Heart right ventricle (tissue), 16 donors: ENCODE data around the gene IGF2BP3. TPM values are rescaled to one million over a fixed set of nuclear protein-coding genes. Genes with fewer than 3 reads are reported as not detected.
"Not testable (repeated sequence)": the region's sequence is repeated elsewhere in the genome, so short reads cannot be mapped to it uniquely, and the experiment has no call there.

Experiments used
- ATAC-seq, 8 donors: fragments of 200-7000 bp; cut with Tn5 transposase; one replicate each; pipeline ENCODE4 v1.9.1; 2020; ENCODE audit warnings: mild to moderate bottlenecking in 8 of 8, moderate library complexity in 8 of 8, moderate number of reproducible peaks in 1 of 8
- DNase-seq, 2 donors: peaks; one replicate each; pipeline ENCODE4 v3.0.0-alpha.2; 2020
- H3K27ac ChIP-seq, 10 donors: fragments of 200-600 bp; sonication (generic) in 2 of 10; one replicate each; pipeline versions ENCODE4 v1.5.0 to v1.8.0; 2020 to 2022; ENCODE audit warnings: mild to moderate bottlenecking in 3 of 10
- H3K27me3 ChIP-seq, 7 donors: fragments of 200-600 bp; one replicate each; pipeline ENCODE4 v1.8.0; 2021 to 2022; ENCODE audit warnings: mild to moderate bottlenecking in 2 of 7
- H3K36me3 ChIP-seq, 9 donors: fragments of 200-600 bp; sonication (generic) in 1 of 9; one replicate each; pipeline versions ENCODE4 v1.5.0 to v1.8.0; 2020 to 2022; ENCODE audit warnings: mild to moderate bottlenecking in 2 of 9
- H3K4me1 ChIP-seq, 9 donors: fragments of 200-600 bp; sonication (generic) in 1 of 9; one replicate each; pipeline versions ENCODE4 v1.5.0 to v1.8.0; 2020 to 2022; ENCODE audit warnings: mild to moderate bottlenecking in 4 of 9
- H3K4me3 ChIP-seq, 10 donors: fragments of 200-600 bp; sonication (generic) in 2 of 10; one replicate each; pipeline versions ENCODE4 v1.5.0 to v1.8.0; 2020 to 2022; ENCODE audit warnings: mild to moderate bottlenecking in 7 of 10, moderate library complexity in 2 of 10
- H3K9me3 ChIP-seq, 11 donors: fragments of 200-600 bp in 10 of 11; sonication (generic) in 2 of 11; one replicate each; pipeline versions ENCODE4 v1.5.0 to v1.8.0; 2013 to 2022; ENCODE audit warnings: mild to moderate bottlenecking in 2 of 11, control low read depth in 1 of 11, moderate library complexity in 1 of 11
- WGBS, 2 donors: extraction: QIAGEN DNeasy Blood & Tissue Kit; methylation state at CpG; one replicate each; pipeline ENCODE4 v1.1.7; 2013; ENCODE audit warnings: inconsistent platforms in 1 of 2; 5-methylcytosine and 5-hydroxymethylcytosine counted together
- intact Hi-C, 10 donors: fragments of 100-400 bp; cut with DNase I; formaldehyde crosslinking; loops; one replicate each; pipeline versions ENCODE4 v1.11.1 to v1.14.2; 2022
- long read RNA-seq, 3 donors: library from polyadenylated mRNA; unstranded; transcript quantifications; one replicate each; pipeline ENCODE4 v2.0.0, GENCODE V29; 2020 to 2021
- polyA plus RNA-seq, 2 donors: library from polyadenylated mRNA; stranded (reverse); fragments of 200-250 nt; gene quantifications; one replicate each; pipeline ENCODE4 v1.2.3, GENCODE V29; 2013
- total RNA-seq, 10 donors: library from RNA; stranded (reverse); fragmentation: NEBNext Ultra II Directional in 3 of 10; extraction: Animal tissue kit (Norgen Biotek cat#: 25700) in 3 of 10; gene quantifications; one replicate each; pipeline versions ENCODE4 v1.2.1 to v1.2.4, GENCODE V29; 2021 to 2023
- TF ChIP-seq, protein P1 (sequence below), 9 donors: fragments of 200-600 bp; sonication (generic) in 2 of 9; IDR thresholded peaks; one replicate each; pipeline versions ENCODE4 v1.5.0 to v1.8.0; 2021 to 2022; ENCODE audit warnings: antibody characterized with exemption in 9 of 9, mild to moderate bottlenecking in 5 of 9, moderate library complexity in 1 of 9
- donor health status: Arrhythmogenic right ventricular cardiomyopathy.
- donor health status: ischemic (EF 13 %, LVEDD 7.1; RV severe dilation, severe dysfunction).
- donor health status: healthy with polysubstance abuse.
- donor health status: DM: no; HTN: yes; CAD: no.
- donor health status: DM: no; HTN: no; CAD: no.
- donor health status: ischemic (EF 25% LVEDD 6.9; RV normal size, moderate dysfunction).
- donor health status: ischemic (EF 25% LVEDD 5.7; RV mildly dilated, moderate dysfunction).
- donor health status: healthy.
- donor health status: DM: yes; HTN: yes; CAD: no.
- donor health status: Ischemic cardiomyopathy.
- donor health status: ischemic (EF 35%, LVEDD 5.7; RV mildly dilated, moderate dysfunction).
- donor health status: nonischemic (EF 11% LVEDD 7.7; RV severe dilation, severe dysfunction).
- donor health status: DM: yes; HTN: yes; CAD: no.
- donor health status: PGD.
- donor health status: ischemic (EF 29% LVEDD 5.4; RV normal size, mild dysfunction).
- donor health status: nonischemic (EF 23%, LVEDD 6.1; RV moderate dilation, normal function).

The IGF2BP3 gene
- total RNA-seq: under 1 TPM in 3 of 10 donors, not detected in 7; 0.20 to 0.60 (median 0.49) TPM
- under 1 TPM in 1 of 2 donors, not detected in 1; 0.16 TPM for polyA plus RNA-seq
- long read RNA-seq, donor 1: 0 reads
- long read RNA-seq, donor 2: 0 reads
- long read RNA-seq, donor 3: 0 reads

DNA sequence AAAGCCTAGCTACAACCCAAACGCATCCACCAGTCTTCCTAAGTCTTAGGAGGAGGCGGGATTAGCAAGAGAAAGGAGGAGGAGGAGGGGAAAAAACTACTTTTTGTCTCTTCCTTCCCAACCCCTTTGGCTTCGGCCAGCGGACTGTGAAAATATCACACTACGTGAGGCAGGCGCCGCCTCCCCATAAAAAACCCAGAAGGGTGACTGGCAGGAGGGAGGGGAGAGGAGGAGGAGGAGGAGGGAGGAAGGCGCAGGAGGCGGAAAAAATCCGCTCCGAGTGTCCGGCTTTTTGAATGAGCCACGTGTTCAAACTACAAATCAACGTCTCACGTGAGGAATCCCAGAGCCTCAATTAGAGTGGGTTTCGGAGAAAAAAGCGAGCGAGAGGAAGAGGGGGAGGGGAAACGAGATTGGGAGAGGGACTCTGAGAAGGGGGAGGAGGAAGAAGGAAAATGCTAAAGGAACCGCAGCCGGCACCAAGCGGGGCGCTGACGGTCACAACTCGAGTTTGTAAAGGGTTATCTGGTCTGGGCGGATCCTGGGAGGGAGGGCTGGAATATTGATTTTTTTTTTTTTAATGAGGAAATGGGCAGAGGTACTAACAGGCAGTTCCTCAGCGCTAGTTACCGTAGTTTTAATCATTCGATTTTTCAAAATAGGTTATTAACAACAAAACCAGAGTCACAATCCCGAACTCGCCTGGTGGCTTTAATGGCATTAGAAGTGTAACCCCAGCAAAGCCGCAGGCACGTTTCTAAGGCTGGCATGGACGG, at the start of gene IGF2BP3:
TSS of gene IGF2BP3 (minus strand) at position 162 of the 776 bp plus-strand sequence. CDS start 381 bp downstream, outside the sequence.
- Histone ChIP-seq H3K9me3 (no peaks in the 10 kb centered on the region), H3K4me3 (peak within 1 kb of the TSS in 9 of 10 donors; percentile 8 to 45 (median 32)), H3K27ac (no peak within 1 kb of the TSS), H3K4me1 (peaks cover 11 to 62% (median 48%) of the 10 kb centered on the region in 9 donors), H3K27me3 (peaks cover 58 to 100% (median 100%) of the 10 kb centered on the region in 7 donors), H3K36me3 (no peaks in the 10 kb centered on the region)
- intact Hi-C loops: no loop called here
- ATAC-seq: no peak
- TF ChIP-seq, protein P1, sequence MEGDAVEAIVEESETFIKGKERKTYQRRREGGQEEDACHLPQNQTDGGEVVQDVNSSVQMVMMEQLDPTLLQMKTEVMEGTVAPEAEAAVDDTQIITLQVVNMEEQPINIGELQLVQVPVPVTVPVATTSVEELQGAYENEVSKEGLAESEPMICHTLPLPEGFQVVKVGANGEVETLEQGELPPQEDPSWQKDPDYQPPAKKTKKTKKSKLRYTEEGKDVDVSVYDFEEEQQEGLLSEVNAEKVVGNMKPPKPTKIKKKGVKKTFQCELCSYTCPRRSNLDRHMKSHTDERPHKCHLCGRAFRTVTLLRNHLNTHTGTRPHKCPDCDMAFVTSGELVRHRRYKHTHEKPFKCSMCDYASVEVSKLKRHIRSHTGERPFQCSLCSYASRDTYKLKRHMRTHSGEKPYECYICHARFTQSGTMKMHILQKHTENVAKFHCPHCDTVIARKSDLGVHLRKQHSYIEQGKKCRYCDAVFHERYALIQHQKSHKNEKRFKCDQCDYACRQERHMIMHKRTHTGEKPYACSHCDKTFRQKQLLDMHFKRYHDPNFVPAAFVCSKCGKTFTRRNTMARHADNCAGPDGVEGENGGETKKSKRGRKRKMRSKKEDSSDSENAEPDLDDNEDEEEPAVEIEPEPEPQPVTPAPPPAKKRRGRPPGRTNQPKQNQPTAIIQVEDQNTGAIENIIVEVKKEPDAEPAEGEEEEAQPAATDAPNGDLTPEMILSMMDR (IDR thresholded peaks at IDR 0.05): no peak
- WGBS, 2 donors: 1 to 2% methylated on average over 34 of the region's 34 CpGs
- no peak for DNase-seq

DNA sequence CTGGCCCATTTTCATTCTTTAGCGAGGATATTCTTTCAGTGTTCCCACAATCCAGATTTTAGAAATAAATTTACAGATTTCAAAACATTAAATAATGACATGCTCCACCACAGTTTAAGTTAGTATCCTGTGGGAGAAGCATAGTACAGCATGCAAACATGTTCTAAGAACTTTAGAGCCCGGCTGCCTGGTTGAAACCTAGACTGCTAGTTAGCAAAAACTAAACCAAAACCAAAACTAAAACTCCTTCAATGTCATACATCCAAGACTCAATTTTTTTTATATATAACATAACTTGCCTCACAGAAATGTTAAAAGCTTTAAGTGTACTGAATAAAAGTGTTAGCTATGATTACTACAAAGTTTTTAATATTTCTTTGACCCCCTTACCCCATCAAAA, 44.5 kb upstream of the IGF2BP3 start:
- ATAC-seq (no peak), DNase-seq (no peak)
- no peak overlapping the region for H3K27ac ChIP-seq
- H3K27me3 ChIP-seq: no peaks in the 10 kb centered on the region
- H3K9me3 ChIP-seq: no peaks in the 10 kb centered on the region
- peaks cover 0 to 100% (median 86%) of the 10 kb centered on the region in 9 donors for H3K36me3 ChIP-seq
- H3K4me3 ChIP-seq: no peak overlapping the region
- no peaks in the 10 kb centered on the region for H3K4me1 ChIP-seq
- TF ChIP-seq, protein P1 (IDR thresholded peaks at IDR 0.05): no peak
- intact Hi-C loops: no loop called here
- whole genome bisulfite sequencing, 2 donors: 94 to 96% methylated on average over 2 of the region's 2 CpGs

DNA sequence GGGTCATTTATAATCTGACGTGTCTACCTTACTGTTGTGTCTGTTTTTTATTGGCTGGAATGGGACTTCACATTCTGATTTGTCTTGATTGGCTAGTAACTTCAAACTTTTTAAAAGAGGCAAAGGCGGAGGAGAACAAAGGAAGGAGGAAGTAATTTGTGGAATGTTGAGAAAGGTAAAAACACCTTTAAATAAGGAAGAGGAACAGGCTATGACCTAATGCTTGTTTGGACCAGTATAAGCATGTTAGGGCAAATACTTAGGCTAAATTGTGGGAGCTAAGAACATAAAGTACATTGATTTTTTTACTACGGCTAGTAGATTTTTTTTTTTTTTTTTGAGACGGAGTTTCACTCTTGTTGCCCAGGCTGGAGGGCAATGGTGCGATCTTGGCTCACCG, 43.5 kb upstream of the IGF2BP3 start:
- H3K9me3 ChIP-seq, H3K27ac ChIP-seq, ATAC-seq, intact Hi-C loops, H3K27me3 ChIP-seq, DNase-seq, H3K4me1 ChIP-seq, H3K4me3 ChIP-seq: not testable (repeated sequence)
- H3K36me3 ChIP-seq: peaks cover 0 to 100% (median 81%) of the 10 kb centered on the region in 9 donors
- 85 to 94% methylated on average over 6 of the region's 6 CpGs for WGBS, 2 donors

DNA sequence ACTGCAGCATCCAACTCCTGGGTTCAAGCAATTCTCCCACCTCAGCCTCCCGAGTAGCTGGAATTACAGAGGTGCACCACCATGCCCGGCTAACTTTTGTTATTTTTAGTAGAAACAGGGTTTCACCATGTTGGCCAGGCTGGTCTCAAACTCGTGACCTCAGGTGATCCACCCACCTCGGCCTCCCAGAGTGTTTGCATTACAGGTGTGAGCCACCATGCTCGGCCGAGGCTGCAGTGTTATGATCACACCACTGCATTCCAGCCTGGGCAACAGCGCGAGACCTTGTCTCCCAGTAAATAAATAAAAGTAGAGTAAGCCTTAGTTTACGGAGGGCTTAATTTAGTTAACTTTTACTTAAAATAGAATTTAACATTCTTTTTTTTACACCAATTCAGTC, 23.7 kb upstream of the IGF2BP3 start:
- Histone ChIP-seq H3K9me3 (no peaks in the 10 kb centered on the region), H3K4me1 (peaks cover 0 to 6% (median 0%) of the 10 kb centered on the region in 9 donors), H3K27ac (no peak overlapping the region), H3K36me3 (peaks cover 0 to 10% (median 0%) of the 10 kb centered on the region in 9 donors), H3K4me3 (no peak overlapping the region), H3K27me3 (no peaks in the 10 kb centered on the region)
- no peak for ATAC-seq
- TF ChIP-seq, protein P1 (IDR thresholded peaks at IDR 0.05): no peak
- no peak for DNase-seq
- intact Hi-C loops: no loop called here
- WGBS, 2 donors: 95 to 97% methylated on average over 9 of the region's 9 CpGs

DNA sequence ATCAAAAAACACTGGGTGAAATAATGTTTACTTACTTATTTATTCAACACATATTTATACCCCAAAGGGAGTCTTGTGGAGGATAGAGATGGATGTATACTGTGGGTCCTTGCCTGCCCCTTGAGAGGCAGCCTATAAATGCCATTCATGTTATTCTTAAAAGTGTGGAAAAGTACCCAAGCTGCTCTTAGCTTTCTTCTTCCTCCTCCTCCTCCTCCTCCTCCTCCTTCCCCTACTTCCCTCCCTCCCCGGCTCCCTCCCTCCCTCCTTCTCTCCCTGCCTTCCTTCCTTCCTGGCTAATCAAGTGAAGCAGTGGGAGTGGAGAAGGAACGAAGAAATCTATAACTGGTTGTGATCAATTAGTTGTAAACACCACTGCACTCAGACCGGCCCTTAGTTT, 21.2 kb upstream of the IGF2BP3 start:
- TF ChIP-seq, protein P1 (IDR thresholded peaks at IDR 0.05): no peak
- no peak overlapping the region for H3K27ac ChIP-seq
- no peaks in the 10 kb centered on the region for H3K9me3 ChIP-seq
- ATAC-seq: no peak
- H3K4me1 ChIP-seq: peaks cover 0 to 6% (median 0%) of the 10 kb centered on the region in 9 donors
- no peaks in the 10 kb centered on the region for H3K36me3 ChIP-seq
- DNase-seq: no peak
- 44 to 51% methylated on average over 3 of the region's 3 CpGs for WGBS, 2 donors
- no peaks in the 10 kb centered on the region for H3K27me3 ChIP-seq
- intact Hi-C loops: no loop called here
- H3K4me3 ChIP-seq: peak overlapping the region in 6 of 10 donors; percentile 45 to 68 (median 64)
